NCI-H2196 (cell line): Measurements from ENCODE around the gene HORMAD2.

ENCODE experiments used
- DNase-seq: peaks from one replicate; lab custom pipeline; 2025; ENCODE audit not compliant: unreplicated experiment; lab: John Stamatoyannopoulos, UW

The HORMAD2 gene

GRCh38 chr22:30224161-30224857 is 144.0 kb downstream of the HORMAD2 start:
- DNase-seq = no peak

- DNase-seq = no peak
Observed at GRCh38 chr22:30225220-30225927, 145.1 kb downstream of the HORMAD2 start.

GRCh38 chr22:30226192-30226832 is 146.0 kb downstream of the HORMAD2 start:
- DNase-seq = no peak
